Activated T-helper 1 cell treated with anti-CD3 and anti-CD28 coated beads, Interleukin-12 subunit alpha, Interleukin-12 subunit beta, Interleukin-2, Interleukin-4 antibody, amounts not matched to agents 30 ng/mL and 10 ng/mL and 1 ng/mL, durations not matched to agents 14 hours and 24 hours and 36 hours (primary cell): ENCODE results near the gene OAT. TPM values are rescaled to one million over a fixed set of nuclear protein-coding genes. Genes with fewer than 3 reads are reported as not detected.
"Not testable (repeated sequence)": the region's sequence is repeated elsewhere in the genome, so short reads cannot be mapped to it uniquely, and the experiment has no call there.

Experiments used
- DNase-seq: peaks from one replicate; pipeline ENCODE4 v3.0.0; 2021; ENCODE audit warnings: low spot score
- H3K27ac Mint-ChIP-seq: one replicate; pipeline ENCODE4 v1.8.0; 2021; ENCODE audit warnings: mild to moderate bottlenecking, mixed read lengths
- H3K27me3 Mint-ChIP-seq: one replicate; pipeline ENCODE4 v1.8.0; 2022; ENCODE audit warnings: mild to moderate bottlenecking, moderate library complexity, mixed read lengths; ENCODE audit not compliant: insufficient read depth
- H3K36me3 Mint-ChIP-seq: one replicate; pipeline ENCODE4 v1.8.0; 2021; ENCODE audit warnings: low read depth, mixed read lengths
- H3K4me1 Mint-ChIP-seq: one replicate; pipeline ENCODE4 v1.8.0; 2021; ENCODE audit warnings: low read depth, mixed read lengths
- H3K4me3 Mint-ChIP-seq: one replicate; pipeline ENCODE4 v1.8.0; 2021; ENCODE audit warnings: mild to moderate bottlenecking, moderate library complexity, mixed read lengths
- H3K9me3 Mint-ChIP-seq: one replicate; pipeline ENCODE4 v1.8.0; 2021; ENCODE audit warnings: mixed read lengths
- intact Hi-C: fragments of 100-400 bp; cut with micrococcal nuclease; formaldehyde crosslinking; loops from one replicate; pipeline ENCODE4 v1.15.1; 2024
- total RNA-seq: library from RNA; stranded (reverse); gene quantifications from 2 replicates; pipeline ENCODE4 v1.2.3, GENCODE V29; 2022

OAT gene
- total RNA-seq, 1 donor from 2014 or later: 35.6 TPM

- intact Hi-C loops, H3K27me3 Mint-ChIP-seq, H3K4me1 Mint-ChIP-seq, H3K27ac Mint-ChIP-seq, H3K4me3 Mint-ChIP-seq, H3K9me3 Mint-ChIP-seq, H3K36me3 Mint-ChIP-seq, DNase-seq: not testable (repeated sequence)
Observed at GRCh38 chr10:124435683-124436082, 17.0 kb upstream of the OAT start.

- no peaks in the 10 kb centered on the region for H3K36me3 Mint-ChIP-seq
- no peak overlapping the region for H3K27ac Mint-ChIP-seq
- no peak for DNase-seq
- H3K27me3 Mint-ChIP-seq: peaks cover 11% of the 10 kb centered on the region
- no peak overlapping the region for H3K4me3 Mint-ChIP-seq
- intact Hi-C loops: no loop called here
- H3K4me1 Mint-ChIP-seq: no peaks in the 10 kb centered on the region
- no peaks in the 10 kb centered on the region for H3K9me3 Mint-ChIP-seq
Observed at GRCh38 chr10:124433461-124433860, 14.7 kb upstream of the OAT start.

DNA sequence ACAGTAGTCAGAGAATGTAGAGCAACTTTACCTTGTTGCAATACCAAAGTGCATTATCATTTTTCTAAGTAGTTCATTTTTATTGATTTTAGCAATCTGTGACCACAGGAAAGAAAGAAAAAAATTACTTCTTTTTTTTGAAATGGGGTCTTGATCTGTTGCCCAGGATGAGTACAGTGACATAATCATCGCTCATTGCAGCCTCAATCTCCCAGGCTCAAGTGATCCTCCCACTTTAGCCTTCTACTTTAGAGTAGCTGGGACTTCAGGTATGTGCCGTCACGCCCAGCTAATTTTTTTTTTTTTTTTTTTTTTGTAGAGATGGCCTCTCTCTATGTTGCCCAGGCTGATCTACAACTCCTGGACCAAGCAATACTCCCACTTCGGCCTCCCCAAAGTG, 11.4 kb upstream of the OAT start:
- intact Hi-C loops: no loop called here
- no peak for DNase-seq

GRCh38 chr10:124429576-124429975, 10.9 kb upstream of the OAT start:
- intact Hi-C loops: no loop called here
- Mint-ChIP-seq H3K4me1 (no peaks in the 10 kb centered on the region), H3K27ac (no peak overlapping the region), H3K4me3 (no peak overlapping the region), H3K9me3 (no peaks in the 10 kb centered on the region), H3K36me3 (no peaks in the 10 kb centered on the region), H3K27me3 (peaks cover 12% of the 10 kb centered on the region)
- no peak for DNase-seq

More for the DNA sequence above, 11.4 kb upstream of the OAT start:
- H3K27me3 Mint-ChIP-seq: peaks cover 12% of the 10 kb centered on the region
- no peaks in the 10 kb centered on the region for H3K4me1 Mint-ChIP-seq
- no peak overlapping the region for H3K4me3 Mint-ChIP-seq
- no peaks in the 10 kb centered on the region for H3K36me3 Mint-ChIP-seq
- no peak overlapping the region for H3K27ac Mint-ChIP-seq
- no peaks in the 10 kb centered on the region for H3K9me3 Mint-ChIP-seq

- Mint-ChIP-seq H3K27ac (no peak overlapping the region), H3K4me3 (no peak overlapping the region), H3K27me3 (peaks cover 17% of the 10 kb centered on the region), H3K36me3 (no peaks in the 10 kb centered on the region), H3K4me1 (no peaks in the 10 kb centered on the region), H3K9me3 (no peaks in the 10 kb centered on the region)
- intact Hi-C loops: no loop called here
- DNase-seq: no peak
Observed at GRCh38 chr10:124428207-124428777, 9.6 kb upstream of the OAT start.

- Mint-ChIP-seq H3K9me3 (no peaks in the 10 kb centered on the region), H3K4me3 (no peak overlapping the region), H3K27me3 (peaks cover 23% of the 10 kb centered on the region), H3K36me3 (no peaks in the 10 kb centered on the region), H3K27ac (no peak overlapping the region), H3K4me1 (no peaks in the 10 kb centered on the region)
- intact Hi-C loops: no loop called here
- DNase-seq: no peak
Observed at GRCh38 chr10:124425227-124425962, 6.7 kb upstream of the OAT start.

GRCh38 chr10:124423813-124424212, 5.1 kb upstream of the OAT start:
- no peak overlapping the region for H3K4me3 Mint-ChIP-seq

GRCh38 chr10:124422742-124423141, 4.0 kb upstream of the OAT start:
- intact Hi-C loops: no loop called here
- Mint-ChIP-seq H3K9me3 (no peaks in the 10 kb centered on the region), H3K27me3 (peaks cover 22% of the 10 kb centered on the region), H3K4me1 (peaks cover 8% of the 10 kb centered on the region), H3K36me3 (no peaks in the 10 kb centered on the region), H3K4me3 (no peak overlapping the region), H3K27ac (no peak overlapping the region)
- DNase-seq: no peak

More at GRCh38 chr10:124423813-124424212, 5.1 kb upstream of the OAT start:
- Mint-ChIP-seq H3K27me3 (peaks cover 24% of the 10 kb centered on the region), H3K4me1 (peaks cover 5% of the 10 kb centered on the region), H3K9me3 (no peaks in the 10 kb centered on the region), H3K36me3 (no peaks in the 10 kb centered on the region), H3K27ac (no peak overlapping the region)
- no peak for DNase-seq
- intact Hi-C loops: no loop called here

- Mint-ChIP-seq H3K4me1 (peaks cover 12% of the 10 kb centered on the region), H3K36me3 (no peaks in the 10 kb centered on the region), H3K27ac (peak overlapping the region; percentile 22), H3K27me3 (peaks cover 26% of the 10 kb centered on the region), H3K4me3 (no peak overlapping the region), H3K9me3 (no peaks in the 10 kb centered on the region)
- intact Hi-C loops: no loop called here
- DNase-seq: no peak
Observed at GRCh38 chr10:124420254-124420653, 1.5 kb upstream of the OAT start.

GRCh38 chr10:124419635-124420034, 912 bp upstream of the OAT start:
- peaks cover 12% of the 10 kb centered on the region for H3K4me1 Mint-ChIP-seq
- peaks cover 26% of the 10 kb centered on the region for H3K27me3 Mint-ChIP-seq
- no peak for DNase-seq
- no peaks in the 10 kb centered on the region for H3K9me3 Mint-ChIP-seq
- intact Hi-C loops: loop anchor here (1.0 to 2.0 kb wide), 4 partner anchors 42 to 1411 kb away; partner anchors contain the start of genes ACADSB, EEF1AKMT2, IKZF5 and LHPP
- no peaks in the 10 kb centered on the region for H3K36me3 Mint-ChIP-seq
- no peak overlapping the region for H3K27ac Mint-ChIP-seq
- H3K4me3 Mint-ChIP-seq: peak overlapping the region; percentile 80

DNA sequence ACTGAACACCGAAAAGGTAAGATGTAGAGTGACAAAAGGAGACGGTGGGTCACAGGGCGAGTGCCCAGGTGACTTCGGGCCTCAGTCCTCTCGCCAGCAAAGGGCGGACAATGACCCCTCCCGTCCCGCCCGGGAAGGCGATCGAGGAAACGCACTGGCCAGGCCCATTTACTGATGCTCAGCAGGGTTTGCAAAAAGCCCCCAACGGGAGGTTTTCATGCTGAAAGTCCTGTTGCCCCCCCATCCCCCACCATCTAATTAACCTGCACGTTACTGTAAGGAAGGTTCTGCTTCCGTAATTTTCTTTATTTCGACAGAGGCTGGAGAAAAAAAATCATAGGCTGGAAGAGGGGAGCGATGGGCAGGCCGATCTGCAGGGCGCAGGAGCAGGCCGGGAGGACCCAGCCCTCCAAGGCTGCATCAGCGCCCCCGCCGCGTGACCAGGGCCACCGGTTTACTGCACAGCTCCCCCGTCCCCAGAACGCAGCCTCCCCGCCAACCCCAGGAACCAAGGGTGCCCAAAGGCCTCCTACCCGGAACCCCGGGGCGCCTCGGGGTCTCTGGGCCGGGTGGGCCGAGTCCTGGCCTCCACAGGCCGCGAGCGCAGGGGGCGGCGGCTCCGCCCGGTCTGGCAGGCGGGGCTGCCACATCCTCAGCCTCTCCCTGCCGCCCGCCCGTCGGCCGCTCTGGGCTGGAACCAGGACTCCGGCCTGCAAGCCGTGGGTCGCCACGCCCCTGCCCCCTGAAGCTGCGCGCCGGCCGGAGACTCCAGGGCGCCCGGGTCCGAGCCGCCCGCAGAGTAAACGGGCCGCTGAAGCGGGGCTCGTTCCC, 613 bp downstream of the OAT start:
- Mint-ChIP-seq H3K4me3 (peak overlapping the region; percentile 81), H3K27ac (no peak overlapping the region), H3K36me3 (no peaks in the 10 kb centered on the region), H3K27me3 (peaks cover 22% of the 10 kb centered on the region), H3K9me3 (no peaks in the 10 kb centered on the region), H3K4me1 (peaks cover 12% of the 10 kb centered on the region)
- DNase-seq: peak; percentile 52
- intact Hi-C loops: loop anchor here (1.0 to 2.0 kb wide), 6 partner anchors 15 to 1409 kb away; partner anchors contain the start of genes ACADSB, EEF1AKMT2, FAM53B and IKZF5

- Mint-ChIP-seq H3K9me3 (no peaks in the 10 kb centered on the region), H3K4me1 (peaks cover 12% of the 10 kb centered on the region), H3K4me3 (peak overlapping the region; percentile 17), H3K27me3 (peaks cover 20% of the 10 kb centered on the region), H3K27ac (no peak overlapping the region), H3K36me3 (no peaks in the 10 kb centered on the region)
- intact Hi-C loops: no loop called here
- no peak for DNase-seq
Observed at GRCh38 chr10:124416733-124417132, 2.0 kb downstream of the OAT start.

- H3K9me3 Mint-ChIP-seq: no peaks in the 10 kb centered on the region
- no peak for DNase-seq
- peaks cover 12% of the 10 kb centered on the region for H3K4me1 Mint-ChIP-seq
- intact Hi-C loops: no loop called here
- H3K27ac Mint-ChIP-seq: no peak overlapping the region
- H3K4me3 Mint-ChIP-seq: no peak overlapping the region
- no peaks in the 10 kb centered on the region for H3K36me3 Mint-ChIP-seq
- peaks cover 11% of the 10 kb centered on the region for H3K27me3 Mint-ChIP-seq
Observed at GRCh38 chr10:124415210-124415609, 3.5 kb downstream of the OAT start.
